Measurements from ENCODE around the gene CD52.

- TF ChIP-seq TAF15 (IDR thresholded peaks at IDR 0.05; ENCODE audit: low read depth, low read length, poor library complexity, severe bottlenecking) (no peak), ZKSCAN8 (CRISPR knock-in tag; IDR thresholded peaks at IDR 0.05; ENCODE audit: borderline replicate concordance) (no peak), RXRA (CRISPR knock-in tag; IDR thresholded peaks at IDR 0.05) (no peak), WIZ (CRISPR knock-in tag; IDR thresholded peaks at IDR 0.05) (no peak), TOE1 (CRISPR knock-in tag; IDR thresholded peaks at IDR 0.05) (no peak), RORA (CRISPR knock-in tag; IDR thresholded peaks at IDR 0.05) (no peak), TRIM22 (IDR thresholded peaks at IDR 0.05) (no peak), NR2F2 (IDR thresholded peaks at IDR 0.05; ENCODE audit: borderline replicate concordance, low read depth) (no peak), KDM3A (CRISPR knock-in tag; IDR thresholded peaks at IDR 0.05; ENCODE audit: low read depth) (no peak)
Measured at GRCh38 chr1:26274801-26275425, 42.8 kb upstream of the CD52 start.

Measured in HepG2 (cell line).